Measurements from ENCODE around the gene PTPN4.
"Not testable (repeated sequence)": the region's sequence is repeated elsewhere in the genome, so short reads cannot be mapped to it uniquely, and the experiment has no call there.

The PTPN4 gene

DNA sequence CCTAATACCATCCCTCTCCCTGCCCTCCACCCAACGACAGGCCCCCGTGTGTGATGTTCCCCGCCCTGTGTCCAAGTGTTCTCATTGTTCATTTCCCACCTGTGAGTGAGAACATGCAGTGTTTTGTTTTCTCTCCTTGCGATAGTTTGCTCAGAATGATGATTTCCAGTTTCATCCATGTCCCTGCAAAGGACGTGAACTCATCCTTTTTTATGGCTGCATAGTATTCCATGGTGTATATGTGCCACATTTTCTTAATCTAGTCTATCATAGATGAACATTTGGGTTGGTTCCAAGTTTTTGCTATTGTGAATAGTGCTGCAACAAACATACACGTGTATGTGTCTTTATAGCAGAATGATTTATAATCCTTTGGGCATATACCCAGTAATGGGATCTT is 44.7 kb downstream of the PTPN4 start:
- DNase-seq (ENCODE audit: low read depth, low spot score), result not testable (repeated sequence)

DNA sequence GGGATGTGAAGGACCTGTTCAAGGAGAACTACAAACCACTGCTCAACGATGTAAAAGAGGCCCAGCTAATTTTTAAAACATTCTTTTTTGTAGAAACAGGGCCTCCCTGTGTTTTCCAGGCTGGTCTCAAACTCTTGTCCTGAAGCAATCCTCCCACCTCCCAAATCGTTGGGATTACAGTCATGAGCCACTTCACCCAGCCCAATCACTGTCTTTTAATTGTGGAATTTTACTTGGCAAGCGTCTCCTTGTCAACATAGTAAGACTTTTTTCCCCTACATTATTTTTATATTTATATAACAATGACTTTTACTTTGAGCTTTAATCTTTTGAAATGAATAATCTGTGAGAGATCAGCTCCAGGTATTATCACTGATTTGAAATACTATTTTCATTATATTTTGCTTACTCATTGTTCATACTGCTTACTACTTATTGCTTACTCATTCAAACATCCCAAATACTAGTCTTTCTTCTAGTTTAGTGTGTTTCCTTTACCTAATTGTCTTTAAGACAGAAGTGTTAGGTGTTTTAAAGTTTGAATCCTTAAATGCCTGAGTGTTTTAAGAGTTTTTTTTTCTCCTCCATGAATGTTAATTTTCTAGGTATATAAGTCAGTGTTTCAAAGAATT is 48.9 kb downstream of the PTPN4 start:
- no peak for DNase-seq (ENCODE audit: low read depth, low spot score)

DNA sequence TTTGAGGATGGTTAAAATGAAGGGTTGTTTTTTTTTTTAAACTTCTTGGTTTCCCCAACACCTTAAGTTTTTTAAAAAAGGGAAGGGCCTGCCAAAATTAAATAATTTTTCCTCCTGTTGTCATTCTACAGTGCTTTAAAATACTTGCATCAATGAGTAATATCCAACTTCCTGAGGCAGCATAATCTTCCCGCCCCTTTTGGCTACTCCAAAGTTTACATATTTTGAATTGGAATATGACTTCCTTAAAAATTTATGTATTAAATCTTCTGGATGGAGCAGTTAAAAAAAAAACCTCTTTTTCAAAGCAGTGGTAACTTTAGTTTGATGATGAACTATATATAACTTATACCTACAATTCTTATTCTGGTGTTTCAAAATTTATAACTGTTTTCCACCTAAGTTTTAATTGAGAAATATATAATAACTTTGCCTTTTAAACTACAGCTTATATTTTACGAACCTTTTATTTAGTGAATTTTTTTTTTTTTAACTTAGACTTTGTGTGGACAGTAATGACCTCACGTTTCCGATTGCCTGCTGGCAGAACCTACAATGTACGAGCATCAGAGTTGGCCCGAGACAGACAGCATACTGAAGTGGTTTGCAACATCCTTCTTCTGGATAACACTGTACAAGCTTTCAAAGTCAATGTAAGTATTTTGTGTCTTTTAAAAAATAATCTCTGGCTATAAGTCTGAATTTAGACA is 49.8 kb downstream of the PTPN4 start:
- DNase-seq (ENCODE audit: low read depth, low spot score), result no peak

DNA sequence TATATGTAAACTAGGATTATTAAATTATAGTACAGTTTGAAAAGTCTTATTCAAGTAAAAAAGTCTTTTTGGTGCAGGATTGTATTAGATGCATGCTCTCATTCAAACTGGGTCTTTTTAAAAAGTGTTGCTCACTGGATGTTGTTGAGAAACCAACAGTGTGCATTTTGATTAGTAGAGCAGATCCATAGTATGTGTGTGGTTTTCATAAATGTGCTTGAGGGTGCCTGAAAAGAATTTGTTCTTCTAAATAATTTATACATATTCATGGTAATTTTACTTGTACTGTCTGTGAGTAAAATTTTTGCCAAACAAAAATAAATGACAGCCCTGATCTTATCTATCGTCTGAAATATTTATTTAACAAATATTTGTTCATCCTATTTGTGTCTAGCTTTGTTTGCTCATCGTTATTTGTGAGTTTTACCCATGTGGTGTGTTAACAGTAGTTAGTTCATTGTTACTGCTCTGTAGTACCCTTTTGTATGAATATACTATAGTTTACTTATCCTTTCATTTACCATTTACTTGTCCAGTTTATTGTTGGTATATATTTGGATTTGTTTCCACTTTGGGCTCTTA is 50.4 kb downstream of the PTPN4 start:
- DNase-seq (ENCODE audit: low read depth, low spot score), result no peak

DNA sequence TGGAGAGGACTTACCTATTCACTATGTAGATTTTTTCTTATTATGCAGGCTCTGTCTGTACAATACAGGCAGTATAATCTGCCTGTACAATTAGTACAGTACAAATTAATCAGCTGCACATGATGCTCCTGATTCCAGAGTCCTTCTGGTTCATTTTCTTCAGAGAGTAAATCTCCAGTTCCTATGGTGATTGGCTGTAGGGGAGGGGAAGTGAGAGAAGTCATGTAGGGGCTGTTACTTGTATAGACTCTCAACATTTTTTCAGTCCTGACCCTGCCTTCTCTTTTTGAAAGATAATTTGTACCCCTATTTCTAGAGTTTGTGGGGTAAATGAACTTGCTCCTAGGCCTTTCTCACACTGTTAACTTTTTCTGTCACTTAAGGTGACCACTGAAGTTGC is 54.5 kb downstream of the PTPN4 start:
- DNase-seq (ENCODE audit: low read depth, low spot score), result no peak

DNA sequence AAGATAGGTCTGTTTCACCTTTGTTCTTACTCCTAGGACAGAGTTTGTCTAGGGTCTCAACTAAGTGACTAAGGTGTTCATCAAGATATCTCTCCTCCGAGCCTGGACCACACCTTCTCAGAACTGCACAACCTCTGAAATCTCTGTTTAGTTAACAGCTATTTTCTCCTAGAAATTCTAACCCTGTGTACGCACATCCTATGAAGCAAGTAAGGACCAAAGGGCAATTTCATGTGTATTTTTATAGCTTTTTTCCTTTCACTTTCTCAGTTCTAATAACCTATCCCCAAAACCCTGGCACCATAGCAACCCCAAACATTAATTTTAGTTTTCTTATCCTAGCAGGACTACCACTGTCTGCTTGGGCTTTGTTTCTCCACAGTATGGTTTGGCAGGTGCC is 59.1 kb downstream of the PTPN4 start:
- DNase-seq (ENCODE audit: low read depth, low spot score), result no peak

DNA sequence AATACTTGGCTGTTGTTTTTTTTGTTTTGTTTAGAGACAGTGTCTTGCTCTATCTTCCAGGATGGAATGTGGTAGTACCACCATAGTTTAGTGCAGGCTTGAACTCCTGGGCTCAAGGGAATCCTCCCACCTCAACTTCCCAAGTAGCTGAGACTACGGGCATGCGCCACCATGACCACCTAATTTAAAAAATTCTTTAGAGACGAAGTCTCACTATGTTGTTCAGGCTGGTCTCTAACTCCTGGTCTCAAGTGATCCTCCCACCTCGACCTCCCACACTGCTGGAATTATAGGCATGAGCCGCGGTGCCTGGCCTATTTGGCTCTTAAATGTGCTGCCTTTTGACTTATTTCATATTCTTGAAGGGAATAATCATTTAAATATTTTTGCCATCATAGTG is 60.1 kb downstream of the PTPN4 start:
- DNase-seq (ENCODE audit: low read depth, low spot score), result no peak

DNA sequence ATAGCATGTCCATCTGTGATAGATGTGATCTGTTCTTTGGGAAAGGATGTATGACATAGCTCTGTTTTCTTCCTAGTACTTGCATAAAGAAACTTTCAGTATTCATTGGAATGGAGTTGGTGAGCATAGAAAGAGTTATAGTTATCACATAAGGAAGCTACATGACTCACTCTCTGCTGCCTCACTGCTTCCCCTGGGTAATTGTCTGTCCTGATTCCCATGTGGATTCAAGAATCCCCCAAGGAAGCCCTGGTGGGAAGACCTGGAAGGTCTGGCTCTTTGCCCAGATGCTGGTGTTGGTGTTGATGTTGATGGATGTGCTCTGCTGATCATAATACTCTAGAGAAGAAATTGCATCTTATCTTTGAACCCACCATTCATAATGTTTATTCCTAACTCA is 60.6 kb downstream of the PTPN4 start:
- DNase-seq (ENCODE audit: low read depth, low spot score), result no peak

DNA sequence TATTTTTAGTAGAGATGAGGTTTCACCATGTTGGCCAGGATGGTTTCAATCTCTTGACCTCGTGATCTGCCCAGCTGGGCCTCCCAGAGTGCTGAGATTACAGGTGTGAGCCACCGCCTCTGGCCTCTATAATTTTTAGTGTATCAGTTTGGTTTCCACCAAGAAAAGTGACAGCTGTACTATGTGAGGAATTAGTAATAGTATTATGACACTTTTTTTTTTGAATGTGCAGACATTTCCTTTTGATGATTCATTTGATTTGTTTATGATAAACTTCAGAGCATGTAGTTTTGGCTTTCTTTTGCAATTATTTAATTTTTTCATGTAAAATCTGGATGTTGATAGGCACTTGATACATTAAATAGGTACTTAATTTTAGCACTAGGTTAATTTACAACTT is 61.5 kb downstream of the PTPN4 start:
- no peak for DNase-seq (ENCODE audit: low read depth, low spot score)

DNA sequence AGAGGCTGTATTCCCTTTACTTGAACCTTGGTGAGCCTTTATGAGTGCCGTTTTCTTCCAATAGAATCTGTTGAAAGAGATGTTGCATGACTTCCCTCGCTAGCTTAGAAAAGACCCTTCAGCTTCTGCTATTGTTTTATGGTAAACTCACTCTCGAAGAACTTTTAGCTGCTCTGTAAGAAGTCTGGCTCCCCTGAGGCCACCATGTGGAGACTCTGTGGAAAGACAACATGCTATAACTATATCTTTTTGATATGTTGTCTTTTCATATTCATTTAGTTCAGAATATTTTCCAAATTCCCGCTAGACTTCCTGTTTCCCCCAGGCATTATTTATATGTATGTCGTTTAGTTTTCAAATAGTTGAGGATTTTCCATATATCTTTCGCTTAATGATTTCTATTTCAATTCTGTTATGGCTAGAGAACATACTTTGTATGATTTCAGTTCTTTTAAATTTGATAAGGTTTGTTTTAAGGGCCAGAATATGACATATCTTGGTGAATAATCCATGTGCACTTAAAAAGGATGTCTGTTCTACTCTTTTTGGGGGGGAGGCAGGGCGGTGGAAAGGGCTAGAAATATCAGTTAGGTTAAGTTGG is 64.1 kb downstream of the PTPN4 start:
- no peak for DNase-seq (ENCODE audit: low read depth, low spot score)

DNA sequence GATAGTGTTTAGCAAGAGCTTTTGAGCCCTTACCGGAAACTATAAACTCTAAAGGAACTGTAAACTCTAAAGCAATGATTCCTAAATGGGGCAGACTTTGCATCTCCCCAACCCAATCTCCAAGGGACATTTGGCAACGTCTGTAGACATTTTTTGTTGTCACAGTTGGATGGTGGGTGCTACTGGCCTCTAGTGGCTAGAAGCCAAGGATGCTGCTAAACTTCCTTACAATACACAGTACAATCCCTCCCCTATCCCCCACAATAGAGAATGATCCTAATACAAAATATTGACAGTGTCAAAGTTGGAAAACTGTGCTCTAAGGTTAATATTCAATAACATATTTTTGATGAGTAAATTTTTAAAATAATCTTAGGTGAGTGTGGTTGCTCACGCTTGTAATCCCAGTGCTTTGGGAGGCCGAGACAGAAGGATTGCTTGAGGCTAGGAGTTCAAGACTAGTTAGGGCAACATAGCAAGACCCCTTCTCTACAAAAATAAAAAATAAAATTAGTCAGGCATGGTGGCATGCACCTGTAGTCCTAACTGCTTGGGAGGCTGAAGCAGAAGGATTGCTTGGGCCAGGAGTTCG is 66.7 kb downstream of the PTPN4 start:
- no peak for DNase-seq (ENCODE audit: low read depth, low spot score)

DNA sequence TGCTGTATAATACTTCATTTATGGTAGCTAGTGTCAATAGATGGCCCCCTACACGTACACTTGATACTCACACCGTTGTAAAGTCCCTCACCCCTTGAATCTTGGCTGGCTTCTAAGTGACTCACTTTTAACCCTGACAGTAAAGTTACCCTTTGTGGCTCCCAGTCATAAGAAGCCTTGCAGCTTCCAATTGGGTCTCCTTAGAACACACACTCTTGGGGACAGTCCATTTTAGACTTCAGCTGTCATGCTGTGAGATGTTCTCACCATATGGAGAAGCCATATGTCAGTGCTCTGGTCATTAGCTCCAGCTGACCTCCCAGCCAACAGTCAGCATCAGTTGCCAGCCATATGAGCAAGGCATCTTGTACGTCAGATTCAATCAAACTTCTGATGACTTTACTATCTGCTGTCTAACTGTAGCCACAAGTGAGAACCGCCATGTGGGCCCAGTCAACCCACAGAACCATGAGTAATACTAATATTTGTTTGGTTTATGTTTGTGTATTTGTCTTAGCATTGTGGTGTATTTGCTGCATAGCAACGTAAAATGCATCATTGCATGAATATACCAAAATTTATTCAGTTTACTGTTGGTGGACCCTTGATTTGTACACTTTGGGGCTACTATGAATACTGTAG is 68.3 kb downstream of the PTPN4 start:
- DNase-seq (ENCODE audit: low read depth, low spot score), result no peak

DNA sequence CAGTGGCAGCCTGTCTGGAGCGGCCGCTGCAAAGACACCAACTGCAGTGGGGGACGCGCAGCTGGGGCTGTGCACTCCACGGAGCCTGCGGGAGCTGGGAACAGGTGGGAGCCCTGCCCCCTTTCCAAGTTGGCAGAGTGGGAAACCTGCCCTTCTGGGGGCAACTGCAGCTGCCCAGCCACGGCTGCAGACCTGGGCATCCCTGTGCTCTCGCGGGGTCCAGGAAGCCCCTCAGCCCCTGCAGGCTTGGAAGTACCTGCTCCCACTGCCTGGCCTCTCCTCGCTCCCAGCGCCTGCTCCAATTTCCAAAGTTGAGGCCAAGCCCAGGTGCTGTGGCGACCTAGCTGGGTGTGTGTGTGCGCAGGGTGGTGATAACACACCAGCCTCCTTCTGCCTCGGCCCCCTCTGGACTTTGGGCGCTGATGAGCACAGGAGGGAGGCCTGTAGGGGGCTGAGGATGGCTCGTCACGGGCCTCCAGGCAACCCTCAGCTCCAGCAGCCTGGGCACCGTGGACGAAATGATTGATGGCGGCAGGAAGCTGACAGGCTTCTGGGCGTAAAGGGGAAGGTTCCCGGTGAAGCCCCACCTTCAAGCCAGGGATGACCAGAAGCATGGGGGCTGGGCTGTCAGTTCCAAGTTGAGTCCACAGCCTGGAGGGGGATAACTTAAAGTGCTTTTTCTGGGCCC is 76.9 kb downstream of the PTPN4 start:
- DNase-seq (ENCODE audit: low read depth, low spot score), result no peak

DNA sequence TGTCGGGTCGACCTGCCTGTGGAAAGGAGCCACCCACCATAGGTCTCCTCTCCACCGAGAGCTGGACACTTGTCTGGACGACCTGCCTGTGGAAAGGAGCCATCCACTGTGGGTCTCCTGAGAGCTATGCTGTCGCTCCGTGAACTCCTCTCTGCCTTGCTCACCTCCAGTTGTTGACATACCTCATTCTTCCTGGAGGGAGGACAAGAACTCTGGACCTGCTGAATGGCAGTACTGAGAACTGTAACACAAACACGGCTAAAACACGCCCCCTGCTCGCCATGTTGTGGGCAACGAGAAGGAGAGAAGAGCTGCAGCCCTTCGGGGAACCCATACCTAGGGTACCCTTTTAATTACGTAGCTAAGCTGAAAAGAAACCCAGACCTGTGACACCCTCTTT is 77.6 kb downstream of the PTPN4 start:
- no peak for DNase-seq (ENCODE audit: low read depth, low spot score)

DNA sequence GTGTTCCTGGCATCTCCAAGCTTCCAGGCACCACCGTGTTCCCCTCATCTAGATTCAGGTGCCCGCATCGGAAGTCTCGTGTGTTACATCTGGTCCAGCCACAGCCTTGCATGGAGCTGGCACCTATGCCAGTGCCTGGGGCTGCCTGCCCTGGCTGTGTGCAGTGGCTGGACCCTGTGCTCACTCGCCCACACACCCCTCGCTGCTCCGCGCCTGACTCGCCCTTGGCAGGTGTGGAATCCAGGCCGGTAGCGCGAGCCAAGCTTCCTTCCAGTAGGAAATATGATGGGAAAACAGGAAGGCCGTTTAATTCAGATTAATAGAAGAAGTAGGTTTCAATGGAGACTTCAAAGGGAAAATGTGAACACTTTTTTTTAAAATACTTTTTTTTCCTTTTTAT is 78.0 kb downstream of the PTPN4 start:
- no peak for DNase-seq (ENCODE audit: low read depth, low spot score)

DNA sequence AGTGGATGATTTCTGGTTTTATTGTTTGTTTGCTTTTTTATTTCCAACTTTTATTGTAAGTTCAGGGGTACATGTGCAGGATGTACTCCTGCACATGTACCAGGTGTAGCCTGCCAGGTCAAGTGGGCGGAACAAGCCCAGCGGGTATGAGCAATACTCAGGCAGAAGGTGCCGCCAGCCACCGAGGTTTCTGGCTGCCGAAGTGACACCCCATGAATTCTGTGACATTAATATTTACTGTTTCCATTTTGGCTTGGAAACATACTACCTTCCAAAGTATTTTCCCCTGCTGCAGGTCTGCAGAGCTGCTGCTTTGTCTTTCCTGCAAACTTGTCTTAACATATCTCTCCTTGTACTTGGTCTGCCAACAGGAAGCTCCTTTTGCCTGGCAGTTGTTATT is 78.5 kb downstream of the PTPN4 start:
- no peak for DNase-seq (ENCODE audit: low read depth, low spot score)

DNA sequence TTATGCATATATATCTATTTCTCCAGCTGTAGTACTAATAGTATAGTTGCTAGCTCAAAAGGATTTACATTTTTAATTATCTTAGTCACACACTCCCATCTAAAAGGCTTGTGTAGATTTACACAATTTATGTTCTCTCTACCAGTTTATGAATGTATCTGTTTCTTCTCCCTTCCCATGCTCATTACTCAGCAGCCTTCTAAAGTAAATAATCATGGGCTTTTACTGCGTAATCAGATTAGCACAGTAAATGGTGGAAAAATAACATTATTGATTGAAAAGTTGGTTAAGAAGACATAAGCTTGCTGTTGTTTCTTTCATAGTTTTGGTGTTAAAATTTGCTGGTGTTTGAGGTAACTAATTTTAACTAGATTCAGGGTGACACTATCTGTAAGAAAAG is 81.8 kb downstream of the PTPN4 start:
- DNase-seq (ENCODE audit: low read depth, low spot score), result no peak

DNA sequence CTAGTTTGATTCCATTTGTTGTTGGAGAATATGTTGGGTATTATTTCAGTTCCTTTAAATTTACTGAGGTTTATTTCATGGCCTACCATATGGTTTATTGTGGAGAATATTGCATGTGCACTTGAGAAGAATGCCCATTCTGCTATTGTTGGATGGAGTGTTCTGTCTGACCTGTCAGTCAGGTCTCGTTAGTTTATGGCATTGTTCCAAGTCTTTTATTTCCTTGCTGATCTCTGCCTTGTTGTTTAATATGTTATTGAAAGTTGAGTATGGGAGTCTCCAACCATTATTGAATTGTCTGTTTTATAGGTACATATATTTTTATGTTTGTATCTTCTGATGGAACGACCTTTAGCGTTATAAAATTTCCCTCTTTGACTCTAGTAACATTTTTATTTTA is 86.3 kb downstream of the PTPN4 start:
- no peak for DNase-seq (ENCODE audit: low read depth, low spot score)

DNA sequence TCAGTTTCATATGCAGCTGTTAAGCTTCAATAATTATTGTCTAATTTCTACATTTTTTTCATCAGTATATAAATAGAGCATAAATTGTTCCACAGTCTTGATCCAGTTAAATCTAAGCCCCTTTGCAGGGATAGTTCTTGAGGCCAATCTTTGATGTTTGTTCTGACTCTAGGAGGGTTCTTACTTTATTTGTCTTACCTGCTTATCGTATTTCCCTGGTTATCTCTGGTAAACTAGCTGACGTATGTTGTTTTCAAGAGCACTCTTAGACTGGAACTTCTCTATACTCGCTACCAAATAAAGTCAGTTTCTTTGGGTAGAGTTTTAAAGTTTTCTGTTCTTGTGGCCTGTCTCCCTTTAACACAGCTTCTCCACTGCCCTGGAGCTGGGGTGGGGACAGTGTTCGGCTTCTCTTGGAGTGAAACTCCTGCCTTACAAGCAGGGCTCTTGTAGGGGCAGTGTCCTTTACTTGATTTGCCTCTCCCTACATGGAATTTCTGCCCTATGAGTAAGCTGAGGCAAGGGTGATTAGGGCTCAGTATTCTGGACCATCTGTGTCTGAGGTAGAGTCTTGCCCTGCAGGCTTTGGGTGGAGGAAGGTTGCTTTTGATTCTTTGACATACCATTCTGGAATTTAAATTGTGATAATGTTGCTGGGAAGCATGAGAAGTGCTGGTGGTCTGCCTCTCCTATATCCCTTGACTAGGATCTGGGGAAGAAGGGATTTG is 90.3 kb downstream of the PTPN4 start:
- DNase-seq (ENCODE audit: low read depth, low spot score), result no peak

DNA sequence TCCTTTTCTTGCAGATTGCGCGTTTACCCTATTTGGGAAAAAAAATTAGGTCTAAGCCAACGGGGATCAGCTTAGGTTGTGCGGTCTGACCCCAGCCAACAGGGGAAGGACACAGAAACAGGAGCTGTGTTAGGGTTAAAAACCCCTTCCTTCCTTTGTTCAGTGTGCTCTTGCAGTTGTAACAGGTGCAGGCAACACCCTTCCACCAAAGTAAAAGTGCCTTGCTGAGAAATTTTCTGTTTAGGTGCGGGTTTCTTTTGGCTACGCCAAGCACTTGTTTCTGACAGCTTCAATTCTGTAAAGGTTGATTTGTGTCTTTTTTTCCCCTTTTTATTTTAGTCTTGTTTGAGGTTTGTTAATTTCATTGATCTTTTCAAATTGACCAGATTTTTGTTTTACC is 92.5 kb downstream of the PTPN4 start:
- no peak for DNase-seq (ENCODE audit: low read depth, low spot score)

All from activated naive CD8-positive, alpha-beta T cell treated with anti-CD3 and anti-CD28 coated beads, Interleukin-2, amount 50 U/mL, for 16 hours (primary cell).